Upper lobe of left lung (tissue), 6 donors: Measurements from ENCODE around the gene RBM15B. TPM values are rescaled to one million over a fixed set of nuclear protein-coding genes. Genes with fewer than 3 reads are reported as not detected.

ENCODE experiments used
- ATAC-seq, 2 donors: fragments of 200-7000 bp; cut with Tn5 transposase; one replicate each; pipeline ENCODE4 v1.9.1; 2022; ENCODE audit warnings: mild to moderate bottlenecking in 2 of 2, moderate library complexity in 2 of 2; ENCODE audit not compliant: low FRiP score in 2 of 2
- DNase-seq, 2 donors: peaks; one replicate each; pipeline ENCODE4 v3.0.0-alpha.2; 2019 to 2020
- H3K27ac ChIP-seq, 4 donors: fragments of 200-600 bp; sonication (generic); one replicate each; pipeline ENCODE4 v1.5.1; 2016 to 2019
- H3K27me3 ChIP-seq, 4 donors: fragments of 200-600 bp; sonication (generic); one replicate each; pipeline ENCODE4 v1.5.1; 2017 to 2019
- H3K36me3 ChIP-seq, 4 donors: fragments of 200-600 bp; sonication (generic); one replicate each; pipeline ENCODE4 v1.5.1; 2016 to 2019
- H3K4me1 ChIP-seq, 4 donors: fragments of 200-600 bp; sonication (generic); one replicate each; pipeline ENCODE4 v1.5.1; 2018 to 2019
- H3K4me3 ChIP-seq, 4 donors: fragments of 200-600 bp; sonication (generic); one replicate each; pipeline ENCODE4 v1.5.1; 2017 to 2019; ENCODE audit warnings: mild to moderate bottlenecking in 2 of 4, moderate library complexity in 1 of 4
- H3K9me3 ChIP-seq, 4 donors: fragments of 200-600 bp; sonication (generic); one replicate each; pipeline ENCODE4 v1.5.1; 2018 to 2019
- EP300 ChIP-seq, 4 donors: sonication (generic); formaldehyde crosslinking; IDR thresholded peaks; one replicate each; pipeline ENCODE4 v1.5.1; 2017; ENCODE audit warnings: antibody characterized with exemption in 4 of 4, control low read depth in 2 of 4
- POLR2A ChIP-seq, 4 donors: fragments of 450-650 bp; IDR thresholded peaks; one replicate each; pipeline ENCODE4 v1.5.1; 2016 to 2017; ENCODE audit warnings: antibody characterized with exemption in 4 of 4, mild to moderate bottlenecking in 2 of 4
- POLR2AphosphoS5 ChIP-seq, 2 donors: sonication (generic); formaldehyde crosslinking; IDR thresholded peaks; one replicate each; pipeline ENCODE4 v1.5.1; 2017; ENCODE audit warnings: antibody characterized with exemption in 2 of 2
- WGBS, 2 donors: methylation state at CpG; one replicate each; pipeline ENCODE4 v1.1.5; 2017 to 2018; 5-methylcytosine and 5-hydroxymethylcytosine counted together
- total RNA-seq, 6 donors: library from RNA; depleted of rRNA in 4 of 6; stranded (reverse); fragments of >200 nt in 4 of 6; gene quantifications; one replicate each; pipeline versions ENCODE4 v1.1.0 to v1.2.1, GENCODE V29; 2016 to 2021
- TF ChIP-seq, protein P1 (sequence below), 6 experiments: fragments of 450-650 bp in 4 of 6; fragments of 200-600 bp in 2 of 6; sonication (generic) in 2 of 6; IDR thresholded peaks; one replicate each; pipeline ENCODE4 v1.5.1; 2016 to 2019; ENCODE audit warnings: antibody characterized with exemption in 6 of 6
- donor health status: DM: no; HTN: no; CAD: no; lungs with moderate emphysema.
- donor health status: DM: no; HTN: yes; CAD: no; lungs with severe emphysema.

RBM15B gene
- total RNA-seq, 6 donors from 2014 or later: 22.0 to 39.8 (median 27.2) TPM

GRCh38 chr3:51378065-51378464 is 13.0 kb upstream of the RBM15B start:
- ATAC-seq: no peak
- TF ChIP-seq EP300 (IDR thresholded peaks at IDR 0.05): no peak
- TF ChIP-seq POLR2A (IDR thresholded peaks at IDR 0.05): no peak
- TF ChIP-seq POLR2AphosphoS5 (IDR thresholded peaks at IDR 0.05): no peak
- TF ChIP-seq, protein P1, sequence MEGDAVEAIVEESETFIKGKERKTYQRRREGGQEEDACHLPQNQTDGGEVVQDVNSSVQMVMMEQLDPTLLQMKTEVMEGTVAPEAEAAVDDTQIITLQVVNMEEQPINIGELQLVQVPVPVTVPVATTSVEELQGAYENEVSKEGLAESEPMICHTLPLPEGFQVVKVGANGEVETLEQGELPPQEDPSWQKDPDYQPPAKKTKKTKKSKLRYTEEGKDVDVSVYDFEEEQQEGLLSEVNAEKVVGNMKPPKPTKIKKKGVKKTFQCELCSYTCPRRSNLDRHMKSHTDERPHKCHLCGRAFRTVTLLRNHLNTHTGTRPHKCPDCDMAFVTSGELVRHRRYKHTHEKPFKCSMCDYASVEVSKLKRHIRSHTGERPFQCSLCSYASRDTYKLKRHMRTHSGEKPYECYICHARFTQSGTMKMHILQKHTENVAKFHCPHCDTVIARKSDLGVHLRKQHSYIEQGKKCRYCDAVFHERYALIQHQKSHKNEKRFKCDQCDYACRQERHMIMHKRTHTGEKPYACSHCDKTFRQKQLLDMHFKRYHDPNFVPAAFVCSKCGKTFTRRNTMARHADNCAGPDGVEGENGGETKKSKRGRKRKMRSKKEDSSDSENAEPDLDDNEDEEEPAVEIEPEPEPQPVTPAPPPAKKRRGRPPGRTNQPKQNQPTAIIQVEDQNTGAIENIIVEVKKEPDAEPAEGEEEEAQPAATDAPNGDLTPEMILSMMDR (IDR thresholded peaks at IDR 0.05): no peak
- H3K27me3 ChIP-seq: no peaks in the 10 kb centered on the region
- no peaks in the 10 kb centered on the region for H3K4me1 ChIP-seq
- WGBS, 2 donors: 77 to 81% methylated on average over 5 of the region's 5 CpGs
- H3K9me3 ChIP-seq: no peaks in the 10 kb centered on the region
- no peak overlapping the region for H3K4me3 ChIP-seq
- no peak overlapping the region for H3K27ac ChIP-seq
- DNase-seq: no peak
- H3K36me3 ChIP-seq: no peaks in the 10 kb centered on the region

DNA sequence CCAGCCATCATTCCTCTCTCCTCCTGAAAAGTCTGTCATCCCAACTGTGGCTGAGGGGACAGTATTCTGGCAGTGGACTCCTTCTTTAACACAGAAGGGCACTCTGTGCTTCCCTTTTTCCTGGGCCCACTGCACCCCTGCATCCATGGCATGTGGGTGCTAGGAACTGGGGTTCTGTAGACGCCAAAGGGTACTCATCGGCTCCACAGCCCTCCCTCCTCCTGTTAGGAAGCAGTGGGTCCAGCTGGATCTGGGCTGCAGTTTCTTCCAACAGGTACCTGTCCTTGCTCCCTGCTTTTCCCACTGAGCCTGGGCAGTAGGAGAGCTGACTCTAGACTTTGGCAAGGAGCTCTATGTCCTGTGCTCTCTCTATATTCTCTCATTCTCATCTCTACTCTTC is 12.4 kb upstream of the RBM15B start:
- no peak for DNase-seq
- ATAC-seq: no peak
- H3K9me3 ChIP-seq: no peaks in the 10 kb centered on the region
- H3K4me1 ChIP-seq: peaks cover 0 to 5% (median 4%) of the 10 kb centered on the region in 4 donors
- no peak overlapping the region for H3K4me3 ChIP-seq
- TF ChIP-seq POLR2AphosphoS5 (IDR thresholded peaks at IDR 0.05): no peak
- no peaks in the 10 kb centered on the region for H3K36me3 ChIP-seq
- no peaks in the 10 kb centered on the region for H3K27me3 ChIP-seq
- H3K27ac ChIP-seq: no peak overlapping the region
- WGBS, 2 donors: 76 to 90% methylated on average over 2 of the region's 2 CpGs

DNA sequence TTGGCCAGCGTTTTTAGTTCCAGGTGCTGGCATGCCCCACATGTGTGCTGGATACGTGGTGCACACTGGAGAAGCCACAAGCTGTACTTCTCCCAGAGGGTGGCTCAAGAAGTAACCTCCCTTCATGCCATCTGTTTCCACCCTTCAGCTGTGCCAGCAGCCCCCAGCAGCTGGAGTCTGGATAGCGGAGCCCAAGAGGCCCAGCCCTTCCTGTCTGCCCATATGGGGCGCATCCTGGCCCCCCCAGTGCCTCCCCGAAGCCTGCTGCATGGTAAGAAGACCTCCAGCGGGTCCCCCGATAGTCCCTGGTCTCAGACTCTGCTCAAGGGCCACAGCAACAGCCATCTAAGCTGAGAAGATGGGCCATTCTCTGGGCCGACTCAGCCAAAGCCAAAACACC is 11.8 kb upstream of the RBM15B start:
- Histone ChIP-seq H3K27me3 (no peaks in the 10 kb centered on the region), H3K9me3 (no peaks in the 10 kb centered on the region), H3K4me1 (peaks cover 3 to 11% (median 9%) of the 10 kb centered on the region in 4 donors), H3K27ac (no peak overlapping the region), H3K36me3 (no peaks in the 10 kb centered on the region), H3K4me3 (no peak overlapping the region)
- WGBS, 2 donors: 49 to 71% methylated on average over 5 to 7 of the region's 8 CpGs
- DNase-seq: no peak
- no peak for TF ChIP-seq POLR2A (IDR thresholded peaks at IDR 0.05)
- no peak for ATAC-seq

DNA sequence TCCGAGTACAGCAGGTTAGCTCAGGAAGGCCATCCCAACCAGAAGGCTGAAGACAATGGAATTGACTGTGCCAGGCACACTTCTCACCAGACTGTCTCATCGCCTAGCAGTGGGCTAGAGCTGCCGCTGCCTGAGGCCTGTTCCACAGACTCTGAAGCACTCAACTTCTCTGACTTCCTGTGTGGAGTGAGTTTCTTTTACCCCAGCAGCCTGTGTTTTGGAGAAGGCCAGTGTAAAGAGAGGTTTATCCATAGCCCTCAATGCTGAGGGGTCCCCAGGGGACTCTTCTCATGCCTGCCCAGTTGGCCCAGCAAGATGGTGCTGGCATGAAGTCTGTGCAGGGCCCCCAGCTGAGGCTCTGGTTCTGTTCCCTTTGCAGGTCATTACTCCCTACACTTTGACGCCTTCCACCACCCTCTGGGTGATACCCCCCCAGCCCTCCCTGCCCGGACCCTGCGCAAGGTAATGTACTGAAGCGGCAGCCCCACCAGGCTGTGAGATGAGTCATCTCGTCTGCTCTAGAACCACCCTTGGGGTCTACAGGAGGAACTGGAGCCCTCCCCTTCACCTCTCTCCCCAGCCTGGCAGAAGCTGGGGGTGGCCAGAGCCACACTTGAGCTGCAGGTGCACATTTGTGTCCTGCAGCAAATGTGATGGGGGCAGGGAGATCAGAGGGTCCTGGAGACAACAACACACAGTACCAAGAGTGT is 11.2 kb upstream of the RBM15B start:
- DNase-seq (no peak), ATAC-seq (no peak)
- Histone ChIP-seq H3K4me3 (no peak overlapping the region), H3K4me1 (peaks cover 3 to 12% (median 10%) of the 10 kb centered on the region in 4 donors), H3K9me3 (no peaks in the 10 kb centered on the region), H3K27ac (no peak overlapping the region), H3K27me3 (no peaks in the 10 kb centered on the region), H3K36me3 (no peaks in the 10 kb centered on the region)
- WGBS, 2 donors: 64 to 94% methylated on average over 2 to 8 of the region's 8 CpGs
- TF ChIP-seq, protein P1 (IDR thresholded peaks at IDR 0.05): no peak
- TF ChIP-seq POLR2A (IDR thresholded peaks at IDR 0.05) (no peak), EP300 (IDR thresholded peaks at IDR 0.05) (no peak), POLR2AphosphoS5 (IDR thresholded peaks at IDR 0.05) (no peak)

DNA sequence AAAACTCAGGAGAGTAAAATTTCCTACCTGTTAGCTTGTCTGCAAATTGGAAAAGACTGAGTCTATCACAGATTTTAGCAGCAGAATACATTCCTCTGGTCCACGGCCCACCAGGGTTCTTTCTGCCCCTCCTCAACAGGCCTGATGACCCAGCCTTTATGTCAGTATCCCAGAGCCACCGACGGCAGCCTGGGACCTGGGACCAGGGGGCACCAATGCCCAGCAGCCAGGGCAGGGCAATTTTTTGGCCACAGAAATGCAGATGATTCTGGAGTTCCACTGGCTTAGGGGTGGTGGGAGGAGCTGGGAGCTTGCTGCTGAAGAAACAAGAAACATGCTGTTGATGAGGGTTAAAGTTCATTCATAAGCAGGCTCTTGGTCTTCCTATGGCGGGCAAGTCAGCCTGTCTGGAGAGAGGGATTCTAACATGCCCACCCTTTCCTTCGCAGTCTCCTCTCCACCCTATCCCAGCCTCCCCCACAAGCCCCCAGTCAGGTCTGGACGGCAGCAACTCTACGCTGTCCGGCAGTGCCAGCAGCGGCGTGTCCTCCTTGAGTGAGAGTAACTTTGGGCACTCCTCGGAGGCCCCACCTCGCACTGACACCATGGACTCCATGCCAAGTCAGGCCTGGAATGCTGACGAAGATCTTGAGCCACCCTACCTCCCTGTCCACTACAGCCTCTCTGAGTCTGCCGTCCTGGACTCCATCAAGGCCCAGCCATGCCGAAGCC is 10.3 kb upstream of the RBM15B start:
- no peak overlapping the region for H3K4me3 ChIP-seq
- H3K4me1 ChIP-seq: peaks cover 5 to 17% (median 12%) of the 10 kb centered on the region in 4 donors
- no peaks in the 10 kb centered on the region for H3K27me3 ChIP-seq
- no peak for TF ChIP-seq EP300 (IDR thresholded peaks at IDR 0.05)
- no peak for TF ChIP-seq POLR2AphosphoS5 (IDR thresholded peaks at IDR 0.05)
- TF ChIP-seq, protein P1 (IDR thresholded peaks at IDR 0.05): no peak
- TF ChIP-seq POLR2A (IDR thresholded peaks at IDR 0.05): no peak
- ATAC-seq: no peak
- peak in 1 of 2 donors; percentile 38 for DNase-seq
- 89 to 96% methylated on average over 12 to 15 of the region's 15 CpGs for WGBS, 2 donors
- no peaks in the 10 kb centered on the region for H3K9me3 ChIP-seq
- H3K27ac ChIP-seq: no peak overlapping the region
- H3K36me3 ChIP-seq: no peaks in the 10 kb centered on the region
